Testis (tissue), 2 donors: ENCODE results near the gene FBXW10B.
"Not testable (repeated sequence)": the region's sequence is repeated elsewhere in the genome, so short reads cannot be mapped to it uniquely, and the experiment has no call there.

ENCODE experiments used
- POLR2A ChIP-seq: fragments of 450-650 bp; IDR thresholded peaks from one replicate; pipeline ENCODE4 v1.6.1; 2017; ENCODE audit warnings: antibody characterized with exemption, mild to moderate bottlenecking, moderate library complexity
- TF ChIP-seq, protein P1 (sequence below), 3 experiments: fragments of 450-650 bp in 2 of 3; fragments of 200-600 bp in 1 of 3; sonication (generic) in 1 of 3; IDR thresholded peaks; one replicate each; pipeline ENCODE4 v1.5.1; 2016 to 2019; ENCODE audit warnings: antibody characterized with exemption in 3 of 3, mild to moderate bottlenecking in 2 of 3, moderate library complexity in 1 of 3

GRCh38 chr17:15581462-15581861, 38.0 kb downstream of the FBXW10B start:
- TF ChIP-seq POLR2A = not testable (repeated sequence)
- TF ChIP-seq, protein P1, sequence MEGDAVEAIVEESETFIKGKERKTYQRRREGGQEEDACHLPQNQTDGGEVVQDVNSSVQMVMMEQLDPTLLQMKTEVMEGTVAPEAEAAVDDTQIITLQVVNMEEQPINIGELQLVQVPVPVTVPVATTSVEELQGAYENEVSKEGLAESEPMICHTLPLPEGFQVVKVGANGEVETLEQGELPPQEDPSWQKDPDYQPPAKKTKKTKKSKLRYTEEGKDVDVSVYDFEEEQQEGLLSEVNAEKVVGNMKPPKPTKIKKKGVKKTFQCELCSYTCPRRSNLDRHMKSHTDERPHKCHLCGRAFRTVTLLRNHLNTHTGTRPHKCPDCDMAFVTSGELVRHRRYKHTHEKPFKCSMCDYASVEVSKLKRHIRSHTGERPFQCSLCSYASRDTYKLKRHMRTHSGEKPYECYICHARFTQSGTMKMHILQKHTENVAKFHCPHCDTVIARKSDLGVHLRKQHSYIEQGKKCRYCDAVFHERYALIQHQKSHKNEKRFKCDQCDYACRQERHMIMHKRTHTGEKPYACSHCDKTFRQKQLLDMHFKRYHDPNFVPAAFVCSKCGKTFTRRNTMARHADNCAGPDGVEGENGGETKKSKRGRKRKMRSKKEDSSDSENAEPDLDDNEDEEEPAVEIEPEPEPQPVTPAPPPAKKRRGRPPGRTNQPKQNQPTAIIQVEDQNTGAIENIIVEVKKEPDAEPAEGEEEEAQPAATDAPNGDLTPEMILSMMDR (IDR thresholded peaks at IDR 0.05) = not testable (repeated sequence)
